H9 (cell line): ENCODE data around the gene ADAMTS17. TPM values are rescaled to one million over a fixed set of nuclear protein-coding genes. Genes with fewer than 3 reads are reported as not detected.

Experiments
- DNase-seq: peaks from one replicate; pipeline ENCODE4 v3.0.0-alpha.2; 2017
- H2AFZ ChIP-seq: one replicate; pipeline ENCODE4 v1.6.1; 2013; ENCODE audit warnings: mild to moderate bottlenecking, low read length, control low read depth, moderate library complexity
- H2AK5ac ChIP-seq: 2 replicates; pipeline ENCODE4 v1.6.1; 2013; ENCODE audit warnings: low read length, control low read depth, mixed read lengths; ENCODE audit not compliant: insufficient read length
- H2BK120ac ChIP-seq: one replicate; pipeline ENCODE4 v1.6.1; 2013; ENCODE audit warnings: low read depth, mild to moderate bottlenecking, low read length, control low read depth, inconsistent platforms; ENCODE audit not compliant: poor library complexity, severe bottlenecking
- H2BK12ac ChIP-seq: 2 replicates; pipeline ENCODE4 v1.6.1; 2013; ENCODE audit warnings: low read length, control low read depth, mixed read lengths, low read depth; ENCODE audit not compliant: insufficient read length
- H2BK15ac ChIP-seq: 2 replicates; pipeline ENCODE4 v1.6.1; 2013; ENCODE audit warnings: low read depth, low read length, control low read depth
- H2BK20ac ChIP-seq: one replicate; pipeline ENCODE4 v1.6.1; 2013; ENCODE audit warnings: low read depth, mild to moderate bottlenecking, low read length, control low read depth, inconsistent platforms; ENCODE audit not compliant: poor library complexity, severe bottlenecking
- H2BK5ac ChIP-seq: 2 replicates; pipeline ENCODE4 v1.6.1; 2013; ENCODE audit warnings: low read length, control low read depth, mixed read lengths; ENCODE audit not compliant: insufficient read length
- H3K14ac ChIP-seq: 2 replicates; pipeline ENCODE4 v1.6.1; 2013; ENCODE audit warnings: low read length, control low read depth; ENCODE audit not compliant: insufficient read depth
- H3K18ac ChIP-seq: 2 replicates; pipeline ENCODE4 v1.6.1; 2013; ENCODE audit warnings: low read depth, mild to moderate bottlenecking, mixed read lengths, low read length, control low read depth; ENCODE audit not compliant: insufficient read length
- H3K23ac ChIP-seq: 2 replicates; pipeline ENCODE4 v1.6.1; 2013; ENCODE audit warnings: low read length, control low read depth, mixed read lengths, low read depth; ENCODE audit not compliant: insufficient read length
- H3K23me2 ChIP-seq: 2 replicates; pipeline ENCODE4 v1.6.1; 2013; ENCODE audit warnings: low read depth, mild to moderate bottlenecking, mixed read lengths, low read length, control low read depth; ENCODE audit not compliant: insufficient read length, poor library complexity, severe bottlenecking
- H3K27ac ChIP-seq: 2 replicates; pipeline ENCODE4 v1.5.1; 2013; ENCODE audit warnings: low read length, control low read depth, mixed read lengths, low read depth; ENCODE audit not compliant: insufficient read length
- H3K27me3 ChIP-seq: 2 replicates; pipeline ENCODE4 v1.6.1; 2013; ENCODE audit warnings: low read length, control low read depth, inconsistent platforms; ENCODE audit not compliant: insufficient read depth
- H3K4ac ChIP-seq: 2 replicates; pipeline ENCODE4 v1.6.1; 2013; ENCODE audit warnings: low read depth, mild to moderate bottlenecking, control low read depth, inconsistent platforms, low read length, moderate library complexity
- H3K4me1 ChIP-seq: 2 replicates; pipeline ENCODE4 v1.6.1; 2013; ENCODE audit warnings: low read length, control low read depth, inconsistent platforms; ENCODE audit not compliant: insufficient read depth
- H3K4me2 ChIP-seq: 2 replicates; pipeline ENCODE4 v1.6.1; 2013; ENCODE audit warnings: low read length, control low read depth, mixed read lengths; ENCODE audit not compliant: insufficient read length, insufficient read depth
- H3K56ac ChIP-seq: 2 replicates; pipeline ENCODE4 v1.6.1; 2013; ENCODE audit warnings: low read depth, mild to moderate bottlenecking, mixed read lengths, low read length, control low read depth; ENCODE audit not compliant: insufficient read length
- H3K79me1 ChIP-seq: 2 replicates; pipeline ENCODE4 v1.6.1; 2013; ENCODE audit warnings: low read depth, mild to moderate bottlenecking, moderate library complexity, low read length, control low read depth, inconsistent platforms; ENCODE audit not compliant: insufficient read depth, poor library complexity, severe bottlenecking
- H3K79me2 ChIP-seq: 2 replicates; pipeline ENCODE4 v1.6.1; 2013; ENCODE audit warnings: low read length, control low read depth, inconsistent platforms; ENCODE audit not compliant: insufficient read depth
- H3K9ac ChIP-seq: 2 replicates; pipeline ENCODE4 v1.6.1; 2013; ENCODE audit warnings: low read length, control low read depth, mixed read lengths; ENCODE audit not compliant: insufficient read length; ENCODE audit errors: extremely low read depth
- H3K9me3 ChIP-seq: one replicate; pipeline ENCODE4 v1.6.1; 2013; ENCODE audit warnings: low read depth, low read length, inconsistent platforms; ENCODE audit not compliant: control insufficient read depth
- H3T11ph ChIP-seq: one replicate; pipeline ENCODE4 v1.6.1; 2013; ENCODE audit warnings: mild to moderate bottlenecking, low read length, control low read depth, inconsistent platforms
- H4K20me1 ChIP-seq: one replicate; pipeline ENCODE4 v1.6.1; 2013; ENCODE audit not compliant: control insufficient read depth, insufficient read length, insufficient read depth
- H4K5ac ChIP-seq: 2 replicates; pipeline ENCODE4 v1.6.1; 2013; ENCODE audit warnings: low read depth, mild to moderate bottlenecking, mixed read lengths, low read length, control low read depth; ENCODE audit not compliant: insufficient read length
- H4K8ac ChIP-seq: replicated peaks from 2 replicates; pipeline ENCODE4 v1.6.1; 2013; ENCODE audit warnings: low read length, control low read depth, mixed read lengths, low read depth; ENCODE audit not compliant: insufficient read length
- H4K91ac ChIP-seq: 2 replicates; pipeline ENCODE4 v1.6.1; 2013; ENCODE audit warnings: low read depth, mild to moderate bottlenecking, moderate library complexity, mixed read lengths, low read length, control low read depth; ENCODE audit not compliant: insufficient read length
- H3K27ac Mint-ChIP-seq, 3 experiments: 2 replicates in 2 of 3; 3 replicates in 1 of 3; pipeline ENCODE4 v1.8.0; 2020 to 2021; ENCODE audit warnings: mixed read lengths in 3 of 3, mild to moderate bottlenecking in 1 of 3, moderate library complexity in 1 of 3
- H3K27me3 Mint-ChIP-seq: 2 replicates; pipeline ENCODE4 v1.8.0; 2021; ENCODE audit warnings: low read depth, mild to moderate bottlenecking, moderate library complexity, mixed read lengths
- H3K36me3 Mint-ChIP-seq, 3 experiments: 2 replicates in 2 of 3; 3 replicates in 1 of 3; pipeline ENCODE4 v1.8.0; 2020 to 2021; ENCODE audit warnings: low read depth in 3 of 3, mixed read lengths in 3 of 3; ENCODE audit not compliant: insufficient read depth in 1 of 3
- H3K4me1 Mint-ChIP-seq, 2 experiments: 2 replicates each; pipeline ENCODE4 v1.8.0; 2020; ENCODE audit warnings: mixed read lengths in 2 of 2
- H3K4me3 Mint-ChIP-seq, 2 experiments: 2 replicates in 1 of 2; 3 replicates in 1 of 2; pipeline ENCODE4 v1.8.0; 2020 to 2021; ENCODE audit warnings: mild to moderate bottlenecking in 2 of 2, mixed read lengths in 2 of 2, moderate library complexity in 1 of 2
- H3K9me3 Mint-ChIP-seq, 2 experiments: 2 replicates in 1 of 2; 3 replicates in 1 of 2; pipeline ENCODE4 v1.8.0; 2020; ENCODE audit warnings: mild to moderate bottlenecking in 2 of 2, mixed read lengths in 2 of 2, moderate library complexity in 1 of 2
- WGBS: extraction: QIAGEN DNeasy Blood & Tissue Kit; methylation state at CpG from one replicate; pipeline ENCODE4 v1.1.7; 2013; ENCODE audit warnings: missing lambda C conversion rate, low lambda C conversion rate, mixed read lengths; ENCODE audit not compliant: insufficient read length; ENCODE audit errors: extremely low coverage; 5-methylcytosine and 5-hydroxymethylcytosine counted together
- total RNA-seq: library from RNA; stranded (reverse); gene quantifications from 2 replicates; pipeline ENCODE4 v1.2.1, GENCODE V29; 2021
- TF ChIP-seq, protein P1 (sequence below): fragments of 200-600 bp; sonication (generic); conservative IDR thresholded peaks from 3 replicates; pipeline ENCODE4 v1.8.0; 2021; ENCODE audit warnings: antibody characterized with exemption, mild to moderate bottlenecking

ADAMTS17 gene
- total RNA-seq, 1 experiment from 2014 or later: 2.9 TPM

DNA sequence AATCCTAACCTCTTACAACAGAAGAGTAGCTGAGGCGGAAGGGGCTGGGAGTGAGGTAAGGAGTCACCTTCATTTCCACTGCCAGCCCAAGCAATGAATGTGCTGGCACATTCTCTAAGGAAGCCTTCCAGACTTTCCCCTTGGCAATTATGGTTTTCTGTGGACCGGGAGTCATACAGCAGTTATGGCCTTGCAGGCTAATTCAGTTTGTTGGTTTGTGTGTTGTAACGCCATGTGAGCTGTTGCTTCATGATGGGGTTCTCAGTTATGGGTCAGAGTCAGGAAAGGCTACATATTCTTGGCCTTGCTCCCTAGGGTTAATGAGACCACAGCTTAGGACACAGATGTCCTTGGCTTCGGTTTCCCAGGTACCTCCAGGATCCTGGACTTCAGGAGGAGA is 137.0 kb downstream of the ADAMTS17 start:
- Histone ChIP-seq H3K9me3 (no peaks in the 10 kb centered on the region), H3K23ac (no peak overlapping the region), H3K18ac (no peak overlapping the region), H3K4ac (no peak overlapping the region), H2BK15ac (no peak overlapping the region), H3K9ac (no peak overlapping the region), H2AK5ac (no peak overlapping the region), H4K20me1 (no peaks in the 10 kb centered on the region), H3K14ac (no peak overlapping the region), H3K4me1 (no peaks in the 10 kb centered on the region), H3K56ac (no peak overlapping the region), H3T11ph (no peak overlapping the region), H4K8ac (no peak overlapping the region), H4K5ac (no peak overlapping the region), H3K79me1 (no peaks in the 10 kb centered on the region), H2BK12ac (no peak overlapping the region), H2AFZ (no peak overlapping the region), H2BK5ac (no peak overlapping the region), H3K79me2 (no peaks in the 10 kb centered on the region), H3K27me3 (no peaks in the 10 kb centered on the region), H3K23me2 (no peaks in the 10 kb centered on the region), H4K91ac (no peak overlapping the region), H3K4me2 (no peak overlapping the region), H2BK120ac (no peak overlapping the region), H3K27ac (no peak overlapping the region), H2BK20ac (no peak overlapping the region)
- H3K9me3 Mint-ChIP-seq: no peaks in the 10 kb centered on the region; a peak in 1 of 5 replicates
- no peak for DNase-seq
- peaks cover 21 to 35% of the 10 kb centered on the region in 2 experiments for H3K4me1 Mint-ChIP-seq
- TF ChIP-seq, protein P1, sequence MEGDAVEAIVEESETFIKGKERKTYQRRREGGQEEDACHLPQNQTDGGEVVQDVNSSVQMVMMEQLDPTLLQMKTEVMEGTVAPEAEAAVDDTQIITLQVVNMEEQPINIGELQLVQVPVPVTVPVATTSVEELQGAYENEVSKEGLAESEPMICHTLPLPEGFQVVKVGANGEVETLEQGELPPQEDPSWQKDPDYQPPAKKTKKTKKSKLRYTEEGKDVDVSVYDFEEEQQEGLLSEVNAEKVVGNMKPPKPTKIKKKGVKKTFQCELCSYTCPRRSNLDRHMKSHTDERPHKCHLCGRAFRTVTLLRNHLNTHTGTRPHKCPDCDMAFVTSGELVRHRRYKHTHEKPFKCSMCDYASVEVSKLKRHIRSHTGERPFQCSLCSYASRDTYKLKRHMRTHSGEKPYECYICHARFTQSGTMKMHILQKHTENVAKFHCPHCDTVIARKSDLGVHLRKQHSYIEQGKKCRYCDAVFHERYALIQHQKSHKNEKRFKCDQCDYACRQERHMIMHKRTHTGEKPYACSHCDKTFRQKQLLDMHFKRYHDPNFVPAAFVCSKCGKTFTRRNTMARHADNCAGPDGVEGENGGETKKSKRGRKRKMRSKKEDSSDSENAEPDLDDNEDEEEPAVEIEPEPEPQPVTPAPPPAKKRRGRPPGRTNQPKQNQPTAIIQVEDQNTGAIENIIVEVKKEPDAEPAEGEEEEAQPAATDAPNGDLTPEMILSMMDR: no peak
- no CpG with 5 or more reads among the region's 4 CpGs for WGBS
- H3K27me3 Mint-ChIP-seq: peaks cover 4% of the 10 kb centered on the region; the same call in 1 of the 2 replicates
- no peak overlapping the region for H3K27ac Mint-ChIP-seq
- H3K36me3 Mint-ChIP-seq: peaks cover 0 to 5% (median 0%) of the 10 kb centered on the region in 3 experiments; a peak in 1 of 7 replicates
- no peak overlapping the region for H3K4me3 Mint-ChIP-seq
